ENCODE measurements around the gene VWA7.
"Not testable (repeated sequence)": the region's sequence is repeated elsewhere in the genome, so short reads cannot be mapped to it uniquely, and the experiment has no call there.

VWA7 gene

DNA sequence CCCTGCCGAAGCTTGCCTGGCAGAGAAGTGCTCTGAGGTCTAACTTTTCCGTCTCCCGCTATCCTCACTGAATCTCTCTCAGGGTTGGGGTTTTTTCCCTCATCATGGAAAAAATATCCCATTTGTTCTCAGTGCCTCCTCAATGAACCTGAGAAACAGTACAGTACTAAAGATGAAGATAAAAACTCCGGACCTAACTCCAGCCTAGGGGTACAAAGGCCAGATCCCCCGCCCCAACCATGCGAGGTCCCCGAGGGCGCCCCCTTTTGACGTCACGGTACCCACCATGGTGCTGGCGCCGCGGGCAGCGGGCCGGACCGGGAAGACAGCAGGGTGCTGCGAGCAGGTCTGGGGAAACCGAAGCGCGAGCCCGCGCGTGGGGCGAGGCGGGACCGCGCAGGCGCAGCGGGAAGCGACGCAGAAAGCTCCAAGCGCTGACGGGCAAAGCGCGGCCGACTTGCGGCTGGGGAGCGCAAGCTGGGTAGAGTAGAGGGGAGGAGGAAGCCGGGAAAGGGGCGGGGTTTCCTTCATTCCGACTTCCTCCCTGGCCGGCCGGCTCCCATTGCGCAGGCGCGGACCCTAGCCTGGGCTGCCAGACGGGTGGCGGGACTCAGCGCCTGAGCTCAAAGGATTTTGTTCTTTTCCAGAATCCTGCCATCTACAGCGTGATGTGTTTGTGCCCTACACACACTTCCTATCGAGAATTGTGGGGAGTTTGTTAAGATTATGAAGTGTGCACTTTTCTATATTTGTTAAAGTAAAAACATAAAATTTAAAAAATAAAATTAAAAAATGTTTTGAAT is 29.5 kb upstream of the VWA7 start, which contains the start of gene LSM2:
TSS of gene LSM2 (minus strand) at position 497 of the 803 bp plus-strand sequence. CDS start at position 288, 209 bp downstream.
- DNase-seq (ENCODE audit: low spot score): peak; percentile 99
- Histone ChIP-seq H3K4me3 (peak within 1 kb of the TSS; percentile 77), H3K27ac (peak within 1 kb of the TSS; percentile 85 to 94)
- TF ChIP-seq CTCF (IDR thresholded peaks at IDR 0.05): no peak

GRCh38 chr6:31805939-31806469 is 28.9 kb upstream of the VWA7 start:
- no peak for DNase-seq (ENCODE audit: low spot score)
- H3K4me3 ChIP-seq: peak overlapping the region; percentile 77
- peak overlapping the region; percentile 85 to 94 for H3K27ac ChIP-seq
- TF ChIP-seq CTCF (IDR thresholded peaks at IDR 0.05): no peak

- H3K4me3 ChIP-seq; DNase-seq (ENCODE audit: low spot score); H3K27ac ChIP-seq: not testable (repeated sequence)
These were observed 24.2 kb upstream of the VWA7 start for GRCh38 chr6:31801031-31801927.

- no peak for TF ChIP-seq CTCF (IDR thresholded peaks at IDR 0.05)
- Histone ChIP-seq H3K27ac (peak overlapping the region in 1 of 2 donors; percentile 27), H3K4me3 (no peak overlapping the region)
- no peak for DNase-seq (ENCODE audit: low spot score)
These were observed 22.7 kb upstream of the VWA7 start for GRCh38 chr6:31799781-31800180.

- TF ChIP-seq CTCF (IDR thresholded peaks at IDR 0.05): no peak
- Histone ChIP-seq H3K27ac (no peak overlapping the region), H3K4me3 (no peak overlapping the region)
- no peak for DNase-seq (ENCODE audit: low spot score)
These were observed 20.5 kb upstream of the VWA7 start for GRCh38 chr6:31797588-31797987.

- TF ChIP-seq CTCF (IDR thresholded peaks at IDR 0.05): no peak
- H3K4me3 ChIP-seq: no peak overlapping the region
- no peak overlapping the region for H3K27ac ChIP-seq
- DNase-seq (ENCODE audit: low spot score): no peak
These were observed 19.9 kb upstream of the VWA7 start for GRCh38 chr6:31796993-31797385.

DNA sequence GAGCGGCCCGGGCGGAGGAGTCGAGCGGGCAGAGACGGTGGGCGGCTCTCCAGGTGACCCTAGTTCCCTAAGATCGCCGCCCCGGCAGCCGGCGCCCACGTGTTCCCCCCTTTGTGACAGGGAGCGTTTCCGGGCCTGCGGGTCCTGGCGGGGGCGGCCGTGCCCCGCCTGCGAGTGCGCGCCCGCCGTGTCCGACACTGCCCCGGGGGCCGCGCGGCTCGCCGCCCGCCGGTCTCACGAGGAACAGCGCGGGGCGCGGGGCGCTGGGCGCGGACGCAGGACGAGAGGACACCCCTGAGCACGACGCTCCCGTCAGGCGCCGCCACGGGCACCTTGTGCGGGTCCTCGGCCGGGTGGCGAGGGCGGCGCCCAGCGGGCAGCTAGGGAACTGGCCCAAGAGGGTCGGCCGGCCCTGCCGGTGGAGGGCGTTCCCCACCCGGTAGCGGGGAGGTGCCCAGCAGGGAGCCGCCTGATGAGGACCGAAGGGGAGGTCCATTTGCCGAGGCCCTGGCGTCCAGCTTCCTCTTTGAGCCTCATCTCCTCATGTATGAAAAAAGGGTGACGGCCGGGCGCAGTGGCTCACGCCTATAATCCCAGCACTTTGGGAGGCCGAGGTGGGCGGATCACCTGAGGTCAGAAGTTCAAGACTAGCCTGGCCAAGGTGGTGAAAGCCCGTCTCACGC is 18.6 kb upstream of the VWA7 start, which contains the start of gene VARS1:
TSS of gene VARS1 (minus strand) at position 137 of the 683 bp plus-strand sequence. CDS start 535 bp downstream, outside the sequence.
- peak; percentile 95 for DNase-seq (ENCODE audit: low spot score)
- H3K27ac ChIP-seq: peak within 1 kb of the TSS; percentile 91 to 97
- TF ChIP-seq CTCF (IDR thresholded peaks at IDR 0.05): peak; percentile 79
- peak within 1 kb of the TSS; percentile 94 for H3K4me3 ChIP-seq

Data from coronary artery (tissue), 2 donors.